ENCODE measurements around the gene YPEL2. TPM values are rescaled to one million over a fixed set of nuclear protein-coding genes. Genes with fewer than 3 reads are reported as not detected.
A peak's percentile ranks its signal among the peaks of the same experiment; 100 is the strongest.

Gene YPEL2
- total and polyA plus RNA-seq, 2 of the 13 experiments (the other 11 are each of a cell fraction or from before 2014, with no cell fraction given): 8.5 to 21.1 TPM

GRCh38 chr17:59392973-59393679, 61.7 kb downstream of the YPEL2 start:
- no TSS peak for BruUV-seq (replicated peaks)
- in situ Hi-C loops (cut with HindIII; ENCODE audit: extremely low pct_ligation_motif_present, low pct_unique_long_range_greater_than_20kb): no loop called here
- H3K9me3 ChIP-seq (ENCODE audit: low read length): no peaks in the 10 kb centered on the region
- H3K36me3 ChIP-seq (replicated peaks in 1 of 2; ENCODE audit: control insufficient read depth in 1 of 2, insufficient read depth in 2 of 2, low read length in 2 of 2): peaks cover 15 to 36% of the 10 kb centered on the region in 2 experiments
- no peaks in the 10 kb centered on the region for H4K20me1 ChIP-seq (ENCODE audit: insufficient read depth, low read length)
- H3K27ac ChIP-seq (ENCODE audit: extremely low read length, insufficient read depth, low read length): no peak overlapping the region
- no peak overlapping the region for H3K4me3 ChIP-seq (replicated peaks in 1 of 3; ENCODE audit: insufficient read depth in 1 of 3, low read depth in 2 of 3, low read length in 3 of 3)
- intact Hi-C loops (cut with micrococcal nuclease; ENCODE audit: unreplicated experiment): no loop called here
- no peaks in the 10 kb centered on the region for H3K27me3 ChIP-seq (ENCODE audit: control insufficient read depth in 1 of 2, insufficient read depth in 2 of 2, low read length in 2 of 2)
- peaks cover 11% of the 10 kb centered on the region for H3K4me1 ChIP-seq (ENCODE audit: insufficient read depth, low read length)
- ChIA-PET CTCF (ENCODE audit: low intra/inter-chr PET ratio, low total read pairs) (no interaction called here), POLR2A (no interaction called here)
- FAIRE-seq: no peak
- DNase-seq (ENCODE audit: low spot score): peak; percentile 54
- no peak overlapping the region for H3K9ac ChIP-seq (ENCODE audit: insufficient read depth, low read depth, low read length)
- no peak overlapping the region for H3K4me2 ChIP-seq (ENCODE audit: low read depth, low read length)
- ATAC-seq: peak; percentile 94
- WGBS (ENCODE audit: low lambda C conversion rate): 63% methylated on average over 5 of the region's 7 CpGs
- no peak overlapping the region for H2AFZ ChIP-seq (ENCODE audit: low read length)
- no peaks in the 10 kb centered on the region for H3K79me2 ChIP-seq (ENCODE audit: insufficient read depth, low read length)
- TF ChIP-seq, protein P1, sequence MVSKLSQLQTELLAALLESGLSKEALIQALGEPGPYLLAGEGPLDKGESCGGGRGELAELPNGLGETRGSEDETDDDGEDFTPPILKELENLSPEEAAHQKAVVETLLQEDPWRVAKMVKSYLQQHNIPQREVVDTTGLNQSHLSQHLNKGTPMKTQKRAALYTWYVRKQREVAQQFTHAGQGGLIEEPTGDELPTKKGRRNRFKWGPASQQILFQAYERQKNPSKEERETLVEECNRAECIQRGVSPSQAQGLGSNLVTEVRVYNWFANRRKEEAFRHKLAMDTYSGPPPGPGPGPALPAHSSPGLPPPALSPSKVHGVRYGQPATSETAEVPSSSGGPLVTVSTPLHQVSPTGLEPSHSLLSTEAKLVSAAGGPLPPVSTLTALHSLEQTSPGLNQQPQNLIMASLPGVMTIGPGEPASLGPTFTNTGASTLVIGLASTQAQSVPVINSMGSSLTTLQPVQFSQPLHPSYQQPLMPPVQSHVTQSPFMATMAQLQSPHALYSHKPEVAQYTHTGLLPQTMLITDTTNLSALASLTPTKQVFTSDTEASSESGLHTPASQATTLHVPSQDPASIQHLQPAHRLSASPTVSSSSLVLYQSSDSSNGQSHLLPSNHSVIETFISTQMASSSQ (IDR thresholded peaks at IDR 0.05; ENCODE audit: low read depth): no peak
- TF ChIP-seq, protein P1 (CRISPR knock-in tag; IDR thresholded peaks at IDR 0.05; ENCODE audit: borderline replicate concordance): no peak
- TF ChIP-seq PCBP2 (optimal IDR thresholded peaks at IDR 0.05; ENCODE audit: low read depth, low read length, poor library complexity, severe bottlenecking) (no peak), ZBTB38 (CRISPR knock-in tag; IDR thresholded peaks at IDR 0.05) (no peak), ZSCAN25 (CRISPR knock-in tag; IDR thresholded peaks at IDR 0.05) (no peak), ZKSCAN1 (IDR thresholded peaks at IDR 0.05; ENCODE audit: low read length) (no peak), ZNF10 (CRISPR knock-in tag; IDR thresholded peaks at IDR 0.05; ENCODE audit: borderline replicate concordance, low read depth) (no peak), ATRX (CRISPR knock-in tag; IDR thresholded peaks at IDR 0.05; ENCODE audit: borderline replicate concordance) (no peak), HNF4G (IDR thresholded peaks at IDR 0.05; ENCODE audit: borderline replicate concordance, low read depth, low read length) (no peak), HNF4G (CRISPR knock-in tag; IDR thresholded peaks at IDR 0.05; ENCODE audit: borderline replicate concordance, low read depth) (no peak), SIN3A (IDR thresholded peaks at IDR 0.05; ENCODE audit: borderline replicate concordance, low read depth, low read length) (no peak), ATF6 (CRISPR knock-in tag; conservative IDR thresholded peaks at IDR 0.05) (no peak), FOXK2 (IDR thresholded peaks at IDR 0.05) (no peak)
- TF ChIP-seq, protein P2, sequence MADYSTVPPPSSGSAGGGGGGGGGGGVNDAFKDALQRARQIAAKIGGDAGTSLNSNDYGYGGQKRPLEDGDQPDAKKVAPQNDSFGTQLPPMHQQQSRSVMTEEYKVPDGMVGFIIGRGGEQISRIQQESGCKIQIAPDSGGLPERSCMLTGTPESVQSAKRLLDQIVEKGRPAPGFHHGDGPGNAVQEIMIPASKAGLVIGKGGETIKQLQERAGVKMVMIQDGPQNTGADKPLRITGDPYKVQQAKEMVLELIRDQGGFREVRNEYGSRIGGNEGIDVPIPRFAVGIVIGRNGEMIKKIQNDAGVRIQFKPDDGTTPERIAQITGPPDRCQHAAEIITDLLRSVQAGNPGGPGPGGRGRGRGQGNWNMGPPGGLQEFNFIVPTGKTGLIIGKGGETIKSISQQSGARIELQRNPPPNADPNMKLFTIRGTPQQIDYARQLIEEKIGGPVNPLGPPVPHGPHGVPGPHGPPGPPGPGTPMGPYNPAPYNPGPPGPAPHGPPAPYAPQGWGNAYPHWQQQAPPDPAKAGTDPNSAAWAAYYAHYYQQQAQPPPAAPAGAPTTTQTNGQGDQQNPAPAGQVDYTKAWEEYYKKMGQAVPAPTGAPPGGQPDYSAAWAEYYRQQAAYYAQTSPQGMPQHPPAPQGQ (CRISPR knock-in tag; IDR thresholded peaks at IDR 0.05; ENCODE audit: borderline replicate concordance): no peak
- TF ChIP-seq, protein P3, sequence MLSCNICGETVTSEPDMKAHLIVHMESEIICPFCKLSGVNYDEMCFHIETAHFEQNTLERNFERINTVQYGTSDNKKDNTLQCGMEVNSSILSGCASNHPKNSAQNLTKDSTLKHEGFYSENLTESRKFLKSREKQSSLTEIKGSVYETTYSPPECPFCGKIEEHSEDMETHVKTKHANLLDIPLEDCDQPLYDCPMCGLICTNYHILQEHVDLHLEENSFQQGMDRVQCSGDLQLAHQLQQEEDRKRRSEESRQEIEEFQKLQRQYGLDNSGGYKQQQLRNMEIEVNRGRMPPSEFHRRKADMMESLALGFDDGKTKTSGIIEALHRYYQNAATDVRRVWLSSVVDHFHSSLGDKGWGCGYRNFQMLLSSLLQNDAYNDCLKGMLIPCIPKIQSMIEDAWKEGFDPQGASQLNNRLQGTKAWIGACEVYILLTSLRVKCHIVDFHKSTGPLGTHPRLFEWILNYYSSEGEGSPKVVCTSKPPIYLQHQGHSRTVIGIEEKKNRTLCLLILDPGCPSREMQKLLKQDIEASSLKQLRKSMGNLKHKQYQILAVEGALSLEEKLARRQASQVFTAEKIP (CRISPR knock-in tag; IDR thresholded peaks at IDR 0.05; ENCODE audit: borderline replicate concordance): no peak
